DMS 273 (cell line): Measurements from ENCODE around the gene USO1.
"Not testable (repeated sequence)": the region's sequence is repeated elsewhere in the genome, so short reads cannot be mapped to it uniquely, and the experiment has no call there.

Experiments used
- DNase-seq: peaks from one replicate; lab custom pipeline; 2025; ENCODE audit not compliant: unreplicated experiment; lab: John Stamatoyannopoulos, UW

Gene USO1, protein sequence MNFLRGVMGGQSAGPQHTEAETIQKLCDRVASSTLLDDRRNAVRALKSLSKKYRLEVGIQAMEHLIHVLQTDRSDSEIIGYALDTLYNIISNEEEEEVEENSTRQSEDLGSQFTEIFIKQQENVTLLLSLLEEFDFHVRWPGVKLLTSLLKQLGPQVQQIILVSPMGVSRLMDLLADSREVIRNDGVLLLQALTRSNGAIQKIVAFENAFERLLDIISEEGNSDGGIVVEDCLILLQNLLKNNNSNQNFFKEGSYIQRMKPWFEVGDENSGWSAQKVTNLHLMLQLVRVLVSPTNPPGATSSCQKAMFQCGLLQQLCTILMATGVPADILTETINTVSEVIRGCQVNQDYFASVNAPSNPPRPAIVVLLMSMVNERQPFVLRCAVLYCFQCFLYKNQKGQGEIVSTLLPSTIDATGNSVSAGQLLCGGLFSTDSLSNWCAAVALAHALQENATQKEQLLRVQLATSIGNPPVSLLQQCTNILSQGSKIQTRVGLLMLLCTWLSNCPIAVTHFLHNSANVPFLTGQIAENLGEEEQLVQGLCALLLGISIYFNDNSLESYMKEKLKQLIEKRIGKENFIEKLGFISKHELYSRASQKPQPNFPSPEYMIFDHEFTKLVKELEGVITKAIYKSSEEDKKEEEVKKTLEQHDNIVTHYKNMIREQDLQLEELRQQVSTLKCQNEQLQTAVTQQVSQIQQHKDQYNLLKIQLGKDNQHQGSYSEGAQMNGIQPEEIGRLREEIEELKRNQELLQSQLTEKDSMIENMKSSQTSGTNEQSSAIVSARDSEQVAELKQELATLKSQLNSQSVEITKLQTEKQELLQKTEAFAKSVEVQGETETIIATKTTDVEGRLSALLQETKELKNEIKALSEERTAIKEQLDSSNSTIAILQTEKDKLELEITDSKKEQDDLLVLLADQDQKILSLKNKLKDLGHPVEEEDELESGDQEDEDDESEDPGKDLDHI

DNA sequence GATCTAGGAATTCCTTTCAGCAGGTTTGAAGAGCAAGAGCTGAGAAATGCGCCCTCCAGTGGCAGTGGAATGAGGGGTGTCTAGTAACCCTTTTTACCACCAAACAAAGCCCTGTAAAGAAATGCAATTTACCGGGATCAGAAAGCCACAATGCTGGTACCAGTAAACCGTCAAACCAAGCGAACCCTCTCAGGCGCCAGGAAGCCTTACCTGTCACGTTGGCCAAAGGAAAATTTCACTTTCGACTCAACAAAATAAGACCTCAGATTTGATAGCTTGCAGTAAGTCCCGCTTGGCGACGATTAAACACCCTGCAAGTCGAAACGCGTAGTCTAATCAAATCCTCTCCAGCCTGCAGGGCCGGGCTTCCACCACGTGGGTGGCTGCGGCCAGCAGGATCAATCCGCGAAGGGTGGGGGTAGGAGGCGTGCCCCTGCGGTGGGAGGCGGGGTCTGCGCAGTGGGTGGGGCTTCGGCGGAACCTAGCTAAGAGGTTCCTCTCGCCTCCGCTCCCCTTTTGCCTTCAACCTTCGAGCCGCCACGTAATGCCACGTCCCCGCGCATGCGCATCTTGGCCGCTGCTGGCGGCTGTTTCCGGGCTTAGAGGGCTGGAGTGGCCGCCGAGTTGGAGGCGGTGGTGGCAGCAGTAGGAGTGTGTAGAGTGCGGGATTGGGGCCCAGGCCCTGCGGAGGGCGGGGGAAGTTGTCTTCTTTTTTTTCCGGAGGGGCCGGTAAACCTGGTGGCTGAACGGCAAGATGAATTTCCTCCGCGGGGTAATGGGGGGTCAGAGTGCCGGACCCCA is at the start of gene USO1:
Gene USO1 (plus strand): TSS at position 512 of the 801 bp plus-strand sequence. CDS start 243 bp downstream, at position 755.
- DNase-seq, result peak; percentile 98

- no peak for DNase-seq
Observed at GRCh38 chr4:75675004-75675531, 49.3 kb upstream of the USO1 start.

DNA sequence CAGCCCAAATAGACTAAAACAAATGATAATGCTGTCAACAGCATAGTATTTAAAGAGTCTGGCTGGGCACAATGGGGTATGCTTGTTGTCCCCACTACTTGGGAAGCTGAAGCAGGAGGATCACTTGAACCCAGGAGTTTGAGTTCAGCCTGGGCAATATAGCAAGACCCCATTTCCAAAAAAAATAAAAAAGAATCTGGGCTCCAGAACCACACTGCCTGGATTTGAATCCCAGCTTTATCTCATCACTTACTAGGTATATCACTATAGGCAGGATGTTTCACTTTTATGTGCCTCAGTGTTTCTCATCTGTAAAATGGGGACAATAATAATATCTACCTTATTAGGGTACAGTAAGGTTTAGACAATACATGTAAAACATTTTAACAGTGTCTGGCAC is 45.9 kb upstream of the USO1 start:
- no peak for DNase-seq

- DNase-seq, result no peak
Observed at GRCh38 chr4:75678965-75679364, 45.4 kb upstream of the USO1 start.

DNA sequence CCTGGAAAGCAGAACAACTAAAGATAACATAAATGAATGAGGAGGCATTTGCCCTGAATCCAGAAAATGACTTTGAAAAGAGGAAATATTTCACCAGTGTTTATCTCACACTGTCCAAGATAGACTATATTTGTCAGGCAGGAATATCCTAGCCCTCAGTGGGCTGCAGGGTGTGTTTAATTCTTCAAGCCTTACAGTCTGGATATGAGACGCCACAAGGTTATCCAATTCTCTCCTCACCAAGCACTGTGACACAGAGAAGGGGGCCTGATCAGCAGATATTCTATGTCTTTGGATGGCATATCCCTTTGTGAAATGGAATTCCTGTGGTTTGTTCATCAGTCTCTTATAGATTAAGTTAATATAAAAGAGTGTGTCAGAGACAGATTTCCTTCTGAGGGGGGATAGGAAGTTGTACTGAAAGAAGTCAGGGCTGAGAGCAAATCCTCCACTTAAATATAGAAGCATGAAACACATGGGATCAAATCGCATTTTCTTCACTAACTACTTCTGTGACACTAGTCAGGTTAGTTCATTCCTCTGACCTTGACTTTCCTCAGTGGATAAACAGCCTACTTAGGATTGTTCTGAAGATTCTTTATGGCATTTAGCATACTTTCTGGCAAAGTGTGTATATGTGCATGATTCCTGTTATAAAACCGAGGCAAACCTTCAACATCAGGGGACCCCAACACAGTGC is 44.4 kb upstream of the USO1 start:
- no peak for DNase-seq

- no peak for DNase-seq
Observed at GRCh38 chr4:75683482-75684155, 40.8 kb upstream of the USO1 start.

- no peak for DNase-seq
Observed at GRCh38 chr4:75685546-75686189, 38.7 kb upstream of the USO1 start.

GRCh38 chr4:75686346-75686745 is 38.0 kb upstream of the USO1 start:
- DNase-seq, result no peak

GRCh38 chr4:75687125-75687524 is 37.3 kb upstream of the USO1 start:
- not testable (repeated sequence) for DNase-seq

DNA sequence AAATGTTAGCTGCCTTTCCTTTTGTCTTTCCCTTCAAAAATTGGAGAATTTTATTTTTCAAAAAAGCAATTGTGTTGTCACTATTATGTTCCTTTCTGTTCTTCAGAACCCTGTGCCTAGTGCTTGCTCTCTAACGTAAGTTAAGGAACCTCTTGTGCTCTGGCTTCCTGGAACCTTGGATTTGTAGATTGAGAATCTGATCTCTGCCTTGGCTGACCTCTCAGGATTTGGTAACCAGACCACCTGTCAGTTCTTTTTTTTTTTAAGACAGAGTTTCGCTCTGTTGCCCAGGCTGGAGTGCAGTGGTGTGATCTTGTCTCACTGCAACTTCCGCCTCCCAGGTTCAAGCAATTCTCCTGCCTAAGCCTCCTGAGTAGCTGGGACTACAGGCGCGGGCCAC is 32.3 kb upstream of the USO1 start:
- DNase-seq, result not testable (repeated sequence)

GRCh38 chr4:75696071-75696470 is 28.3 kb upstream of the USO1 start:
- DNase-seq, result no peak

- DNase-seq, result no peak
Observed at GRCh38 chr4:75696581-75696980, 27.8 kb upstream of the USO1 start.

DNA sequence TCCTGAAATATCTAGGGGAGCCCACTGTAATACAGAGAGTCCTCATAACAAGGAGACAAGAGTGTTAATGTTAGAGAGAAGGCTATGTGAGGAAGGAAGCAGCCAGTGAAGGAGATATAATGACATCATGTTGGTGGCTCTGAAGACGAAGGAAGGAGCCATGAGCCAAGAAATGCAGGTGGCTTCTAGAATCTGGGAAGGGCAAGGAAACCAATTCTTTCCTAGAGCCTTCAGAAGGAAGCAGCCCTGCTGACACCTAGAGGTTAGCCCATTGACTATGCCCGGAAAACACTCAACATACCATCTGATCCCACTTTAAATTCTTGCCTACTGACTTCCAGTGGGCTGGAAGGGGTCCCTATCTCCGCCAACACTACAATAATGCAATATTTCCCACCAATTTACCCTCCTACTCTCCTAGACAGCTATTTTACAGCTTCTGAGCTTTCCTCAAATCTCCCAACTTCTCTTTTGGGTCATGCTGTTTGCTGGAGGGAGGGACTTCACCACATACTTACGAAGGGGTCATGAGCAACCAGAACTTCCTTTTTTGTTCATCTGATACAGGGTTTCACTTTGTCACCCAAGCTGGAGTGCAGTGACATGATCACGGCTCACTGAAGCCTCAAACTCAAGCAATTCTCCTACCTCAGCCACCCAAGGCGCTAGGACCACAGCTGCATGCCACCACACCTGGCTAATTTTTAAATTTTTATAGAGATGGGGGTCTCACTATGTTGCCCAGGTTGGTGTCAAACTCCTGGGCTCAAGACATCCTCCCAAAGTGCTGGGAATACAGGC is 26.0 kb upstream of the USO1 start:
- no peak for DNase-seq

GRCh38 chr4:75698963-75699228 is 25.5 kb upstream of the USO1 start:
- no peak for DNase-seq

DNA sequence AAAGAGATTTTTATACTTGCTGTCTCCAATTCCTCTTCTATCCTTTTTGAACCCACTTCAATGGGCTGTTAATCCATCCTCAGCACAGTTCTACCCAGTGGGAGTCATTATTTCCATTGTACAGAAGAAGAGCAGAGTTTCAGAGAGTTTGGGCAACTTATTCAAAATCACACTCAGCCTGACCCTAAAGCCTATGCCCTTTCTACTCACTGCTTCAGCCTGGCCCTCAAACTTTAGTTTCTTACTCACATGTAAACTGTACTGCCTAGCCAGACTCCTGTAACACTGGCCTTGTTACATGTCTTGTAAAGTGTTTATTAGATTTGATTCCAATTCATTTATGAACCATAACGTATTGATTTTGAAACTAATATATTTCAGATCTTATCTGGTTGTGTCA is 25.1 kb upstream of the USO1 start:
- no peak for DNase-seq

- no peak for DNase-seq
Observed at GRCh38 chr4:75702919-75703411, 21.4 kb upstream of the USO1 start.

- no peak for DNase-seq
Observed at GRCh38 chr4:75705198-75705977, 19.0 kb upstream of the USO1 start.
